Measurements from ENCODE around the gene TREML4.

TREML4 gene

DNA sequence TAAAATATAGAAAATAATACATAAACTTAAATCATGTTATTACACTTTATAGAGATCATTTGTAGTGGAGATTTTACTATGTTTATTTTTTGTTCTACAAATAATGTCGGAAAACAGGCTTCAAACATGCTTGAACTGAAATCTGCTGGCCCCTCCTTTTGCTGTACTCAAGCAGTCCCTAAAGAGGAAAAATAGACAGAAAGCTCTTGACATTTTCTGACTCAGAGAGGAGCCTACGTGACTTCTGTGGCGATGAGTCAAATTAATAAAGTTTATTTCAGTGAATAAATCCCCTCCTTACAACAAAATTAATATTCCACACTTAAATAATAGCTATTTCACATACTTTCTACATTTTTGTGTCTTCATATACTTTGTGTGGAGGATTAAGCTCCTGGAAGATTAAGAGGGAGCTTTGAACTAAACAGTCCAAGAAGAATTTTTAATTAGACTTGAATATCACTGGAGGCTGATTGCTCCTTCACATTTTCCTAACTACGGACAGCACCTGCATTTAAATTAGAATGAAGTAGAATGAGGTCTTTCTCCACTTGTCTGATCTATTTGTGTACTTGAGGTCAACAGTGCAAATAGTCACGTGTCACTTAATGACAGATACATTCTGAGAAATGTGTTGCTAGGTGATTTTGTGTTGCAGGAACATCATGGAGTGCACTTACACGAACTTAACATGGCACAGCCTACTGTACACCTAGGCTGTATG is 60.0 kb downstream of the TREML4 start:
- no peak for DNase-seq
